Fibroblast of gingiva (primary cell): Measurements from ENCODE around the gene SLC35F4.
"Not testable (repeated sequence)": the region's sequence is repeated elsewhere in the genome, so short reads cannot be mapped to it uniquely, and the experiment has no call there.

ENCODE experiments used
- DNase-seq: peaks from one replicate; pipeline ENCODE4 v3.0.0-alpha.2; 2011; ENCODE audit warnings: low read depth

The SLC35F4 gene

GRCh38 chr14:57865403-57866198 lies at the start of gene SLC35F4:
Gene SLC35F4, minus strand, starts transcription at chr14:57866092.
- DNase-seq: no peak

GRCh38 chr14:57909626-57910025 lies 43.7 kb upstream of the SLC35F4 start:
- no peak for DNase-seq

- DNase-seq: no peak
These were observed 38.1 kb upstream of the SLC35F4 start for GRCh38 chr14:57903954-57904353.

DNA sequence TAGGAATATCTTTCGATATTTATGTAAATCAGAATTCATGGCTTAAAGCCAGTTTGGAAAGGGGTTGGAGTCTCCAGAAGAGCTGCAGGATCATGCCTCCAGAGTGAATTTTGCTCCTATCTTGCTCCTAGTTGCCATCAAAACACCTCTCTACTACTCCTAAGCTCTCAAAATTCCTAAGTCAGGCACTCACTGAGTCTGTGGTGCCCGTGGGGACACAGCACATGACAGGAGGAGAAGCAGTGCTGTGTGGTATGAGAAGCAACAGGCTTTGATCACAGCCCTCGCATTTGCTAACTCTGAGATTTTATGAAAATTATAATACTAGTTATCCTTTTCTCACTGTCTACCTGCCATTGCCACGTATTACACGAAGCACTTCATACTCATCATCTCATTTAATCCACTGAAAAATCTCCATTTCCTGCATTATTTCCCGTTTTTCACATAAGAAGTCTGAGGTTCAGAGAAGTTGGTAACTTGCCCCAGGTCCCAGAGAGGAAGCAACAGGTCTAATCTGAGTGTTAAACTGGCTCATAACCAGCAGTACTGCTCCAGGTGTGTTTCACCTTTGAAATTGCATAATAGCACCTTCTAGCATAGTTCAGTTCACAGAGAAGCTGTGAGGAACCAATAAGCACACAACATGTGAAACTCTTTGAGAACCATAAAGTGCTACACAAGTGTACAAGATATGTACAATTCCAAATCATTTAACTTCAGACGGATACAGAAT lies 33.1 kb upstream of the SLC35F4 start:
- no peak for DNase-seq

DNA sequence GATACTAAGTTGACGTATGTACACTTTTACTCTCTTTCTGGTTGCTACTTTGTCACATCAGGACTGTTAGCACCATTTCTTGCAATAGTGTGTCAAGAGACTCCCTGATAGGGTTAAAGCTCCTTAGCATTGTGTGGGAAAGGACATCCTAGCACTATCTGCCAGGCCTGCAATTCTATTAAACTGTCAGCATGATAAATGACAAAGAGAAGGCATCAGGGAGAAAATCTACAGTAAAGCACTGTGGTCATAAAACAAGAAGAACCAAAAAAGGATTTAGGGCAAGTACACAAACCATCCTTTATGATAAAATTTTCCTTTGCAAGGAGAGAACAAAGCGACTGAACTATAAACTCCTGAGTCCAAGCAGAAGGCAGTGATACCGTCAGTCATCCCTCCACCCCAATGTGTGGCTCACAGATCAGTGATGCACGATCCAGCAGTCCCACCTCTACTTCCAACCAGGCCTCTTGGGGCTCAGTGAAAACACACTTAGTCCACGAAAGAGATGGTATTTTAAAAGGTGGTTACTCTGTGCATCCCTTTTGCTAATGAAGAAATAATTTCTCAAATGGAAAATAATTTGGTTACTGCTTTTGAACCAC lies 31.4 kb upstream of the SLC35F4 start:
- DNase-seq: no peak

DNA sequence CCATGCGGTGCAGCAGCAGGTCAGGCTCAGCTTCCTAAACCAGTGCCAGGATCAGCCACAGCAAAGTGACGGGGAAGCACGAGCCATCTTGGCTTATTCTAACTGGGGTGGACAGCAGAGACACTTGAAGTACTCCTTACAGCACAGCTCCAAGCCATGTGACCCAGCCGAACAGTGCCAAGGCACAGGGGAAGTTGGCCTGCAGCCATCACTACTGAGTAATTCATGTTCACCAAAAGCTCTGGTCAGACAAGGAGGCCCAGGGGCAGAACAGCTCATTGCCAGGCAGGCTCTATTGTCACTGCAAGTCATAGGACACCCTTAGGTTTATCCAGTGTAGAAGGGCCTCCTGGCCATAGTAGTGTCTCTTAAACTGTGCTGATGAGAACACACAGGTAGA lies 23.4 kb upstream of the SLC35F4 start:
- peak; percentile 20 for DNase-seq

DNA sequence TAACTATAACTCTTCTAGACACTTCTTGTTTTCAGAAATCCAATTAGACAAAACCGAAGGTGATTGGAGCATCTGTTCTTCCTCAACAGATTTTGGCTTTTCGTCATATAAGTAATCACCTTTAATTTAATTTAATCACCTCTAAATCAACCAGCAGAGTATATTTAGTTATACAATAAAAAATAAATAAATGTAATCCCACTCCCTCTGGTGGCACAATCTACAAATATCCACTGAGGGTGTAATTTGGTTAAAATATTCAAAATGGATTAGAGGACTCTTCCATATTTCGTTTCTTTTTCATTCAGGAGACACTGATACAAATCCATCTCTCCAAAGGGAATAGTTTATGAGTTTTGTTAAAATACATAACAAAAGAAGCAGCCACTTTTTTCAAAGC lies 18.3 kb upstream of the SLC35F4 start:
- DNase-seq: no peak

GRCh38 chr14:57883061-57883460 lies 17.2 kb upstream of the SLC35F4 start:
- no peak for DNase-seq

DNA sequence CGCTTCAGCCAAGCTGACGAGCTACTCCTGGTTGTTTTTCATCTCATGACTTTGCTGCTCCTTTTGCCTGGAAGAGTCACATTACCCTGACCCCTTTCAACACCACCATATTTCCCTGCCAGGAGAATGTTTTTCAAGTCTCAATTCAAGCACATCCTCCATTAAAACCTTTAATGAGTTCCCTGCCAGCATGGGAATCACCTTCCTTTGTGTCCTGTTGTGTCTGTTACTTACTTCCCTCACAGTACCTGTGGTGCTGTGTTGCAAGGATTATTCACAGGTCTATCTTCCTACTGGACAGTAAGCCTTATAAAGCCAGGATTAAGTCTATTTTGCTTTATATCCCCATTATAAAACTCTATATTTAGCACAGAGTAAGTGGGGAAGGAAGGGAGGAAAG lies 13.6 kb upstream of the SLC35F4 start:
- no peak for DNase-seq

DNA sequence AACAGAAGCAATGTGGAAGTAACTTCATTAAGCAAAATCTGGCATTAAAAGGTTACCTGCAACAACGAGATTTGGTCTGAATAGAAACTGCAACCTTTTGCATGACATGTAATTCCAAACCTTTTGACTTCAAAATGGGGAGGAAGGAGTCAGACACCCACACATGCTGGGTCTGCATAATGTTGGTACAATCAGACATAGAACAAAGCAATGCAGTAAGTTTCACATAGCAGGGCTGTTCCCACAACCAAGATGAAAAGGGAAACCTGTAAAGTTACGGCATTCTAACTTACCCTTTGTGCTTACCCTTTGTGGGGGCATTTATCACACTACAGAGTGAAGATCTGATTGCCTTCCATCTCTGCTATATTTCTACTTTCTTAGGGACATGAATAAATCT lies 10.1 kb upstream of the SLC35F4 start:
- no peak for DNase-seq

DNA sequence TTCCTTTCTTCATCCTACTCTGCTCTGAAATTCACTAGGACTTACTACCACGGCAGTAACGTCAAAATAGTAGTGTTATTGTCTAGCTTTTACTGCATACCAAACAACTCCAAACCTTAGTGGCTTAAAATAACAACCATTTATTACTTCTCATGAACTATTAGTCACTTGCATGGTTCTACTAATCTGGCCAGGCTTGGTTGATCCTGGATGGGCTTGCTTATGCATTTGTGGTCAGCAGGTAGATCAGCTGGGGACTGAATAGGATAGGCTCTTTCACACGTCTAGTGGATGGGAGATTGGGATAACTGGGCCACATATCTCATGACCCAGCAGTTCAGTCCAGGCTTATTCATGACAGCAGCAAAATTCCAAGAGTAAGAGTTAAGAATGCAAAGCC lies 9.4 kb upstream of the SLC35F4 start:
- no peak for DNase-seq

GRCh38 chr14:57871459-57872080 lies 5.7 kb upstream of the SLC35F4 start:
- peak; percentile 38 for DNase-seq

GRCh38 chr14:57870686-57871457 lies 5.0 kb upstream of the SLC35F4 start:
- DNase-seq: no peak

- no peak for DNase-seq
These were observed 3.7 kb upstream of the SLC35F4 start for GRCh38 chr14:57869617-57870016.

GRCh38 chr14:57866199-57866705 lies 360 bp upstream of the SLC35F4 start:
- no peak for DNase-seq

GRCh38 chr14:57865066-57865402 lies 858 bp downstream of the SLC35F4 start:
- DNase-seq: no peak

DNA sequence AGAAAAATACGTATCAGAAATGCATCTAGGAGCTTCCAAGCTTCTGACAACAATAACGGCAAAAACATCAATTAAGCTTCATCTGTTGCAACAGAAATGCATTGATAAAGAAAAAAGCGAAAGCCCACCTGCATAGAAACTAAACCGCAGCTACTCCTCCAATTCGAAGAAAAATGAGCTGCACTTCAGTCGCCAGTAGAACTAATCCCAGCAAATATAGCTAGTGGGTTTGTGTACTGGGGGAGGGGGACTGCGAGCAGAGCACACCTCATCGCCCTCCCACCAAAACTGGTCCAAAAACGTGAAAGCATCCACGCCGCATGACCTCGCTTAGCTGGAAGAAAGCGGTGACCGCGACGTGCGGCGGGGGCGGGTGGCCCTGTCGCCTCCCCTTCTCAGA lies 1.2 kb downstream of the SLC35F4 start:
- DNase-seq: no peak

DNA sequence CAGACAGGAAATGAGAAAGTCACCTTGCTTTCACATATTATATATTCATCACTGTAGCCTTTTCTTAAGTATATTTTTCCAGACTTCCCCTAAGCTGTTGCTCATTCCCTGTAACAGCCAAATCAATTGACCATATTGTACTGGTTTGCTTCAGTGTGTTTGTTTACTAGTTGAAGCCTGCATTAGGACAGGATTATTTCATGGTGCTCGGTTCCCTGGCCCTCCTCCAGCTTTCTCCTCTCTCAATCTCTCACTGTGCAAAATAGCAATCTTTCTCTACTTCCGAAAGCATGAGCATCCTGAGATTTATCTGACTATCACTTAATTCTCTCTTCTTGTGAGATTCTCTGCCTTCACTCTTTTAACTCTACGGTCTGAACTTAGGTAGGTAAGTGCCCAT lies 2.4 kb downstream of the SLC35F4 start:
- DNase-seq: no peak

DNA sequence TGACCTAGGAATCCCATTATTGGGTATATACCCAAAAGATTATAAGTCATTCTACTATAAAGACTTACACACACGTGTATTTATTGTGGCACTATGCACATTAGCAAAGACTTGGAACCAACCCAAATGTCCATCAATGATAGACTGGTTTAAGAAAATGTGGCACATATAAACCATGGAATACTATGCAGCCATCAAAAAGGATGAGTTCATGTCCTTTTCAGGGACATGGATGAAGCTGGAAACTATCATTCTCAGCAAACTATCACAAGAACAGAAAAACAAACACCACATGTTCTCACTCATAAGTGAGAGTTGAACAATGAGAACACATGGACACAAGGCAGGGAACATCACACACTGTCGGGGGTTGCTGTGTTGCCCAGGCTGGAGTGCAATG lies 10.2 kb downstream of the SLC35F4 start:
- not testable (repeated sequence) for DNase-seq

- no peak for DNase-seq
These were observed 11.3 kb downstream of the SLC35F4 start for GRCh38 chr14:57854571-57854970.

DNA sequence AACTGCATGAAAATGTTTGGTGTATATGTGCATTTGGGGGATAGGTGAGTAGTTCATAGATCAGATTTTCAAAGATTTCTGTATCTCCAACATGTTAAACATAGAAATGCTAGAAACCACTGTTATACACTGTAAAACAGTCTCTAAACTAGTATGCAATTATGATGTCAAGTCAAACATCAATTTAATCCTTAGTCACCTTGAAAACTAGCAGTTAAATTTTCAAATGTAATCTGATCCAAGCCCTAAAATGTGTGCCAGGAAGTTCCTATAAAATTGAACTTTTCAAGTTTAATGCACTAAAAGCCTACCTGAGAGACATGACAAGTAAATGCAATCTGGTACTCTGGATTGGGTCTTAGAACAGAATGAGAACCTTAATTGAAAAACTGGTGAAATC lies 14.5 kb downstream of the SLC35F4 start:
- DNase-seq: no peak

DNA sequence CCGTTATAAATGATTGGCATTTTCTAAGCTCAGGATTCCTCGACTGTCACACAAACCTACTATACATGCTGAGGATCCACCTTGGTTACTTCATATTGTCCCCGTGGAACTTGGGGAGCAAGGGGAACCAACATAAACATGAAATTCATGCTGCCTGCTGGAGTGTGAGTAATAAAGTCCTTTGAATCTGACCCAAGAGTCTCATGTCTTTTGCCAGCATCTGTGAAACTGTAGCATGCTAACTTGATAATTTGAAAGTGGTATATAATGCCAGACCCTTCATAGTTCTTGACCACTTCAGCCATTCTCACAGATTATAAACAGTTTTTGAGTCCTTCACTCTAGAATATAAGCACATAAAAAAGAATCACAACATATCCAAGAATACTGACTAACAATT lies 17.1 kb downstream of the SLC35F4 start:
- no peak for DNase-seq
